Gastrocnemius medialis (tissue), 4 donors: ENCODE measurements around the gene TMIE.

Experiments
- POLR2A ChIP-seq, 2 donors: fragments of 450-650 bp; IDR thresholded peaks; one replicate each; pipeline ENCODE4 v1.6.1; 2017; ENCODE audit warnings: antibody characterized with exemption in 2 of 2, mild to moderate bottlenecking in 2 of 2, moderate library complexity in 2 of 2
- TF ChIP-seq, protein P1 (sequence below), 5 experiments: fragments of 450-650 bp in 3 of 5; fragments of 200-600 bp in 2 of 5; sonication (generic) in 2 of 5; IDR thresholded peaks in 4 of 5; conservative IDR thresholded peaks in 1 of 5; 1 replicate in 4 of 5; 2 replicates in 1 of 5; pipeline ENCODE4 v1.5.1; 2016 to 2019; ENCODE audit warnings: antibody characterized with exemption in 5 of 5, mild to moderate bottlenecking in 3 of 5, moderate library complexity in 3 of 5

DNA sequence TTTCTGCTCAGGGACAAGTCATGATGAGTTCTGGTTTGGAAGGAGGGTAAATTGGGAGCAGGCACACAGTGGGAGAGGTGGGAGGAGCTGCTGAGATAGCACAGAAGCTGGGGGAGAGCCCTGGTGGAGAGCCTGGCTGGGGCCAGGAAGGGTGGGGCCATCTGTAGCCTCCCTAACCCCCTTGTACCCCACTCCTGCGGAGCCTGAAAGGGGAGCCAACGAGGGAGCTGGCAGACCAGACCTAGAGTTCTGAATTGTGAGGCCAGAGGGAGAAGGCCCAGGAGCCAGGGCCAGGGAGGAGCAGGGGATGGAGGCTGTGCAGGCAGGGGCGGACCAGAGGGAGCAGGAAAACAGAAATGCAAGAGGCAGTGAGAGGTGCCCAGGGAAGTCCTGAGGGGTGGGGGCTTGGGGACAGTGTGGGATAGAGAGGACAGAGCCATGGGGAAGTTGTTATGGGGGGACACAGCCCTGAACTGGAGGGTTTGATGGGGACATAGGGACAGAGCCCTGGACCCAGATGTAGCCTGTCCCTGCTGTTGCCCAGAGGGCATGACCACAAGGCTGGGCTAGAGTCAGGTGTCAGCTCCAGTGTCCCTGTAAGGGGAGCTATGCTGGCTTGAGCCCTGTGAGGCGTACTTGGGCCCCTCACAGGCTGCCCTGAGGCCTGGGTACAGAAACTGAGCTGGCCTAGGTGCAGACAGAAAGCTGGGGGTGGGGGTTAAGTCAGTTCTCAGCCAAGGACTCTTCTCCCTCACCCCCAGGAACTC, 1.2 kb downstream of the TMIE start:
- TF ChIP-seq, protein P1, sequence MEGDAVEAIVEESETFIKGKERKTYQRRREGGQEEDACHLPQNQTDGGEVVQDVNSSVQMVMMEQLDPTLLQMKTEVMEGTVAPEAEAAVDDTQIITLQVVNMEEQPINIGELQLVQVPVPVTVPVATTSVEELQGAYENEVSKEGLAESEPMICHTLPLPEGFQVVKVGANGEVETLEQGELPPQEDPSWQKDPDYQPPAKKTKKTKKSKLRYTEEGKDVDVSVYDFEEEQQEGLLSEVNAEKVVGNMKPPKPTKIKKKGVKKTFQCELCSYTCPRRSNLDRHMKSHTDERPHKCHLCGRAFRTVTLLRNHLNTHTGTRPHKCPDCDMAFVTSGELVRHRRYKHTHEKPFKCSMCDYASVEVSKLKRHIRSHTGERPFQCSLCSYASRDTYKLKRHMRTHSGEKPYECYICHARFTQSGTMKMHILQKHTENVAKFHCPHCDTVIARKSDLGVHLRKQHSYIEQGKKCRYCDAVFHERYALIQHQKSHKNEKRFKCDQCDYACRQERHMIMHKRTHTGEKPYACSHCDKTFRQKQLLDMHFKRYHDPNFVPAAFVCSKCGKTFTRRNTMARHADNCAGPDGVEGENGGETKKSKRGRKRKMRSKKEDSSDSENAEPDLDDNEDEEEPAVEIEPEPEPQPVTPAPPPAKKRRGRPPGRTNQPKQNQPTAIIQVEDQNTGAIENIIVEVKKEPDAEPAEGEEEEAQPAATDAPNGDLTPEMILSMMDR (IDR thresholded peaks at IDR 0.05 in 4 of 5, conservative IDR thresholded peaks at IDR 0.05 in 1 of 5) = no peak
- TF ChIP-seq POLR2A (IDR thresholded peaks at IDR 0.05) = no peak
